SK-N-MC (cell line): ENCODE measurements around the gene RRN3.
"Not testable (repeated sequence)": the region's sequence is repeated elsewhere in the genome, so short reads cannot be mapped to it uniquely, and the experiment has no call there.

Source experiments
- EZH2 ChIP-seq: fragments of 200-600 bp; sonication (generic); IDR thresholded peaks from one replicate; pipeline ENCODE4 v1.6.1; 2017; ENCODE audit warnings: antibody characterized with exemption
- FOXP2 ChIP-seq: optimal IDR thresholded peaks from 2 replicates; pipeline ENCODE3; 2011; ENCODE audit warnings: mild to moderate bottlenecking, moderate library complexity; ENCODE audit not compliant: insufficient read depth; ENCODE audit errors: extremely low read length, control extremely low read depth
- POLR2AphosphoS5 ChIP-seq: IDR thresholded peaks from 2 replicates; pipeline ENCODE4 v1.6.1; 2012; ENCODE audit warnings: mild to moderate bottlenecking, low read depth, low read length, borderline replicate concordance

- TF ChIP-seq POLR2AphosphoS5, EZH2, FOXP2: not testable (repeated sequence)
Observed at GRCh38 chr16:15071013-15071412, 23.1 kb downstream of the RRN3 start.
